ENCODE results near the gene MARK2.

The MARK2 gene

DNA sequence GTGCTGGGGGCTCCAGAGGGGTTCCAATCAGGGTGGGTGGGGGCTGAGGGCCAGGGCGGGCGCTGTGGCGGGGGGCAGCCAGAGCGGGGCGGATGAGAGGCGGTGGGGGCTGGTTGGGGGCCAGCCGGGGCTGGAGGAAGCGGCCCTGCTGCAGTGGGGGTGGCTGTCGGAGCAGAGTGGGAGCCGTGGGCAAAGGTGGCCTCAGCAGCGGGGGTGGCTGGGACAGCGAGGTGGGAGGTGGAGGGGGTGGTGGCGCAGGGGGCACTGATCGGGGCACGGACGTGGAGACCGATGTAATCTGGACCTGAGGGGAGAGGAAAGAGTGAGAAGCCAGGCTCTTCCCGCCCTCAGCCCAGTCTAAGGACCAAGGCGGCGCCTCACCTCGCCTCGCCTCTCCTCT is 73.0 kb downstream of the MARK2 start:
- DNase-seq: no peak

DNA sequence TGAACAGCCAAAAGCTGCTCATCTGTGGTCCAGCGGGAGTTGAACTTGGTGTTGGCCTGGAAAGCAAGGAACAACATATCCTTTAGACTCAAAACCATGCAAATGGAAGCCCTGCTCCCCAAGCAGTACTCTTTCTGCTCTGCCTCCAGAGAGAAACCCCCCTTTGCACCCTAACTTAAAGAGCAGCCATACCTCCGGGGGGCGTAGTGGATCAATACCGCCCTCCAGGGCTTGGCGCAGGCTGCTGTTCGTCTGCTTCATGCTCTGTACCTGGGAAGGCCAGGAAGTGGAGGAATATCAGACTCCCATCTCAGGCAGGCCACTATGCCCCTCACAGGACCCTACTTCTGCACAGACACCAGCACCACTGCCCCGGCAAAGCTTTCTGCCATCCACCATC is 73.8 kb downstream of the MARK2 start:
- no peak for DNase-seq

DNA sequence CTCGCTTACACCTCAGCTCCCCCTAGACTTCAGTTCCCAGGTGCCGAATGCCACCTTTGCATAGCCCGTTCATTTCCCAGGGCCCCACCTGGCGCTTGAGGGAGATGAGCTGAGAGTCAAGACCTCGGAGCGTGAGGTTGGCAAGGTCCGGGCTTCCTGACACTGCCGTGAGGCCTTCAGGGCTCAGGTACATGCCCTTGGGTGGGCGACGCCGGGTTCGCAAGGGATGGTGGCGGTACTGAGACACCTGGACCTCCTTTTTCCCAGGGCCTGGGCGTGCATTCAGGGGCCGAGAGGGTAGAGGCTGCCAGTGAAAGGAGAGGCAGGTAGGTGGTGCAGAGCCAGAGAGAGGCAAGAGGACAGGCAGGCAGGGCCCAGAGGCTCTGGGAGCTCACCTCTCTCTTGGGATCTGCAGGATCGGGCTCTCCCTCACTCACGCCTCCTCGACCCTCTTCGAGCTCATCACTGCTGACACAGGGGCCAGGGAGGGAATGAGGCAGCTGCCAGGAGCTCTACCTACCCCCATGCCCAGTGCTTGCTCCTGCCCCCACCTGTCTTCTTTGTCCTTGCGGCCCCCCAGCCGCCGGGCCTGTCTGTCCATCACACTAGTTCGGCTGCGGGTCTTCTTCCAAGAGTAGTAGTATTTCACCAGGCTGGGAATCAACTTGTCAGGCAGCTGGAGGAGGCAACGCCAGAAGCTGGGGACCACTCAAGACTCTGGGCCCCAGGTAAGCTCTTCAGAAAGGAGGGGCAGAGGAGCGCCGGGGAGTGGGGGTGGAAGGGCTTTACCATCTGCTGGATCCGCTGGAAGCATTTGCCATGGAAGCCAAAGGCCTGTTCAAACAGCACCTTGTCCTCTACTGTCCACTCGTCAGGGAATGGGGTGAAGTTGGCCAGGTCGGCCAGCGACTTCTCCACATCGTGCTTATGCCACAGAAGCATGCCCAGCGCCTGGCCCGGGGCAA is 75.2 kb downstream of the MARK2 start:
- DNase-seq: no peak

DNA sequence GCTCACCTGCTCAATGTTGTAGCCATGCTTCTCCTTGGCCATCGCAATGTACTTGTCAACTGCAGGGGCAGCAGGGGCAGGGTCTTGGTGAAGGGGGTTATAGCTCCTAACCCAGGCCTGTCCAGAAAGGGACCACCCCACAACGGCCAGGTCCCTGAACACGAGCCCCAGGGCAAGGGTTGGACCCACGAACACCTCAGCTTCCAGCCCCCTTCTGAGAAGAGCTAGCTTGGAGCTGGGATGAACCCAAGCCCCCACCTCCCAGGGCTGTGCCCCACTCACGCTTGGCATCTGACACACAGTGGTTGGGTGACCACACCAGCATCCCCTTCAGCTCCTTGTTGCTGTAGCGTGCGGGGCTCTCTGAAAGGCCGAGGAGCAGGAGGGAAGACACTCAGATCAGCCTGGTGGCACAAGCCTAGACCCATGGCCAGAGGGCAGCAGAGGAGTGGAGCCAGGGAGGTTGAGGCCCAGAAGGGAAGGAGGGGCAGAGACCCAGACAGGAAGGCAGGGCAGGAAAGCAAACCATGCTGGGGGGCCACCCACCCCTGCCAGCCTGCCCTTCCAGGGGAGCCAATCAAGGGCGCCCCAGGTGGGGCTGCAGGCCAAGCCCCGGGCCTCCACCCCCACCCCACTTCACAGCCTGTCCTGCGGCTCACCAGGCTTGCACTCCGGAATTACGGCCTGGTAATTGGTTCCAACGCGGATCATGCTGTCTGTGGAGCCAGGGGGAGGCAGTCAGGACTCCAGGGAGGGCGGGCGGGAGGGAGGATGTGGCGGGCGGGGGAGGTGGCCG is 76.2 kb downstream of the MARK2 start:
- DNase-seq: no peak

DNA sequence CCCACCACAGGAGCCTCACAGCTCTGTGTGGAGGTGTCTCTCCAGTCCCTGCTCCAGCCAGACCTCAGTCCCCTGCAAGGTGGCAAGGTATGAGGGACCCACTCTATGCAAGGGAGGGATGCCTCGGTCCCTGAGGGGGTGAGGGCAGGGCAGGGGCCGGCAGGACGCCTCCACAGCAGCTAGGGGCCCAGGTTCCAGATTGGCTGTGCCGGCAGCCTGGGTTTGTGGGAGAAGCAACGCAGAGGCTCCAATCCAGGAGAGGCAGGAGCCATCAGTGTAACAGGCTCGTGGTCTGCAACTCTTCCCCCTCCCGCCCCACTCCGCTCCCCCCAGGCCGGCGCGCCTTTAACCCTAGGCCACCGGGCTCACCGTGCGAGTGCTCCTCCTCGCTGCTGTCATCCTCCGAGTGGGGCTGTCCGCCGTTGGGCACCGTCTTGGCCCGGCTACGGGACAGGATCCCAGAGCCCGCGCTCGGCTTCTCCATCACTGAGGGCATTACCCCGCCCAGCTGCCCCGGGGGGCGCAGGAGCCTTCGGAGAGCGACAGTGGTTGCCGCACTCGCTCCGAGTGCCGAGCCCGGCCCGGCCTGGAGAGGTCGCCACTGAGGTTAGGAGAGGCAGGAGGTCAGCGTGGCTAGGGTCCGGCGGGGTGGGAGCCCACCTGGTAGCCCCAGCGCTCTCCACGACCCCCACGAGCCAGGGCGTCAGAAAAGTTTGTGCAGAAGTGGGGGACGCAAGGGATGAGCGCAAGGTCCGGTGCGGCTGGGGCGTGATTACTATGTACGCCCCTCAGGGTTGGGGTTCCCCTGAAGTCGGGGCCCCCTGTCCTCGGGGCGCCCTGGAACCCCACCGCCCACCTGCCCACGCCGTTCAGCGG is 77.3 kb downstream of the MARK2 start:
- DNase-seq: peak; percentile 33

DNA sequence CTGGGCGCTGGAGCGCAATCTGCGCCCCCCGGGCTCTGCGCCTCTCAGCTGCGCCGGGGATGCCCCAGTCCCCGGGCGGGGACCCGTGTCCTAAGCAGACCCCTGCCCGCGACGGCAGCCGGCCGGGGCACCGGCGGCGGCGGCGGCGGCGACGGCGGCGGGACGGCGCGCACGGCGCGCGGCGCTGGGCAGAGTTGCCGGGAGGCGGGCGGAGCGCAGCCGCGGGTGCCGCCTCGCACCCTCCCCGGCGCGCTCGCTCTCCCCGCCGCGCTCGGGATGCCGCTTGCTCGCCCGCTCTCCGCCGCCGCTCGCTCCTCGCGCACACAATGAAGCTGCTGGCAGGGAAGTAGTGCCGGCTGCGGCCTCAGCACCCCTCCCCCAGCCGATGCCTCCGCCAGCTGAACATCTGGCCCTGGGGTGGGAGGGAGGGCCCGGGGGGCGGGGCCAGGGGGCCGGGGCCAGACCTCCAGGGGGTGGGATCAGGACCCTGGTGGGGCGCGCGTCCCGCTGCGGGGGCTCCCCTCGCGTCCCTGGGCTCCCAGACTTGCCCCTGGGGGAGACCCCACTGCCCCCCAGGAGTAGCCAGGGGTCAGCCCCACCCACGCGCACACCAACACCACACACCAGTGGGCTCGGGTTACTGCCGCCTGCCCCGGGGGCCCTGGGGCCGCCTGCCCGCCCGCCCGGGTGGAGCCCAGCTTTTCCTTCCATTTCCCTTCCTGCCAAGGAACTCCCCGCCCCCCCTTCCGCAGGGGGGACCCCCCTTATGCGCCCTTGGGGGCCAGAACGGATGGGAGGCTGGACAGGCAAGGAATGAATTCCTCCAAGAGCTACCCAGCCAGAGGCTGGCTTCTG is 78.2 kb downstream of the MARK2 start, which contains the start of gene RCOR2:
RCOR2 (minus strand) TSS at position 328 of the 855 bp plus-strand sequence. CDS start 708 bp downstream, outside the sequence.
- DNase-seq: peak; percentile 59

DNA sequence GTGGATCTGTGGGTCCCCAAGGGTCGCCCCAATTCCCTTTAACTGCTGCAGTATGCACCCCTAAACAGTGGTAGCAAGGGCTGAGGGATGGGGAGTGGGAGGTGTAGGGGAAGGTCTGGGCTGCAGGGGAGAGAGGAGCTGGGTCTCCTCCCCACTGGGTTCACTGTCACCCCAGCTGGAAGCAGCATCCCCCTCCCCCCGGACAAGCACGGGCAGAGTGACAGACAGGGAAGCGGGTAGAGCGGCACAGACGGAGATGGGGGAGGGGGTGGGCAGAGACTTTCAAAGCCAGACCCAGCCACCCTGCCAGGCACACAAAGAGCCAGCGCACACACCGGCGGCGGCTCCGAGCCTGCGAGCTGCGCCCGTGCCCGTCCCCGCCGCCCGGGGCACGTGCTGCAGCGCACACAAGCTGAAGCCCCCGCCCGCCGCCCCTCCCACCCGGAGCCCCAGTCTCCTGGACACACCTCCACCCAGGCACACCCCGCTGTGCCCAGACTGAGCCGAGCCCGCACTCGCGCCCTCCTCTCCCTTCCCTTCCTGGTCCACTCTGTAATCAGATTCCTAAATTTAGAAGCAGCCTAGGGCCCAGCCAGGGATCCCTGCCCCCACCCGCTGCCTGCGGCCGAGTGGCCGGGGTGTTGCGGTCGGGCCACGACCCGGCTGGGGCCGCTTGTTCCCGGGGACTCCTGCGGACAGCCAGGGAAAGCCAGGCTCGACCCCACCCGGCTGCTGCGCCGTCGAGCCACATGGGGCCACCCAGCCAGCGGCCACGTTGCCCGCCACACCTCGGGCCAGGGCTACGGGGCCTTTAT is 79.0 kb downstream of the MARK2 start:
- DNase-seq: peak; percentile 35

DNA sequence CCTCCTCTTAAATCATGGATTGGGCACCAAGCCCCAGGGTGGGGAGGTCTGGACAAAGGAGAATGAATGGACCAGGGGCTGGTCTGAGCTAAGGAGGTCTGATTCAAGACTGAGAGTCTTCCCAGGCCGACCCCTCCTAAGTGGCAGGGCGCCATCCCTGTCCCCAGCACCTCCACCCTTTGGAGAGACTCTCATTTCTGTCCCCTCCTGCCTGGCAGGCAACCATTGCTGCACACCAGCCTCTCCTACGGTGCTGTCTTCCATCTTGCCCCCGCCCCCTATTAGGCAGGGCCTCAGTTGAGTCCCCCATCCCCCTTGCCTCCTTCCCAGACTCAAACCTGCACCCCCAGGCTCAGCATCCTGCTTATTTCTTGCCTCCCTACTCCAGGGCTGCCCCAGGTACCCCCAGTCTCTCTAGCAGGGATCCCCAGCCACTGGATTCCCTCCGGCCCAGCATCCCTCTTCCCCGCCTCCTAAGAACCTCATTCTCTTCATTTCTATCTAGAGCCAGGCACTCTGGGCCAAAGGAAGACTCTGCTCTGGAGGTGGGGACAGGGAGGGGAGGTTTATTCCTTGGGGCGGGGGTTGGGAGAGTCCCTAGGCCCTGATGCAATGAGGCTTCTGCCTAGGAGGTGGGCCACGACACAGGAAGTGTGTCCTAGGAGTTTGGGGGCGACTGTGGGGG is 79.7 kb downstream of the MARK2 start:
- no peak for DNase-seq

DNA sequence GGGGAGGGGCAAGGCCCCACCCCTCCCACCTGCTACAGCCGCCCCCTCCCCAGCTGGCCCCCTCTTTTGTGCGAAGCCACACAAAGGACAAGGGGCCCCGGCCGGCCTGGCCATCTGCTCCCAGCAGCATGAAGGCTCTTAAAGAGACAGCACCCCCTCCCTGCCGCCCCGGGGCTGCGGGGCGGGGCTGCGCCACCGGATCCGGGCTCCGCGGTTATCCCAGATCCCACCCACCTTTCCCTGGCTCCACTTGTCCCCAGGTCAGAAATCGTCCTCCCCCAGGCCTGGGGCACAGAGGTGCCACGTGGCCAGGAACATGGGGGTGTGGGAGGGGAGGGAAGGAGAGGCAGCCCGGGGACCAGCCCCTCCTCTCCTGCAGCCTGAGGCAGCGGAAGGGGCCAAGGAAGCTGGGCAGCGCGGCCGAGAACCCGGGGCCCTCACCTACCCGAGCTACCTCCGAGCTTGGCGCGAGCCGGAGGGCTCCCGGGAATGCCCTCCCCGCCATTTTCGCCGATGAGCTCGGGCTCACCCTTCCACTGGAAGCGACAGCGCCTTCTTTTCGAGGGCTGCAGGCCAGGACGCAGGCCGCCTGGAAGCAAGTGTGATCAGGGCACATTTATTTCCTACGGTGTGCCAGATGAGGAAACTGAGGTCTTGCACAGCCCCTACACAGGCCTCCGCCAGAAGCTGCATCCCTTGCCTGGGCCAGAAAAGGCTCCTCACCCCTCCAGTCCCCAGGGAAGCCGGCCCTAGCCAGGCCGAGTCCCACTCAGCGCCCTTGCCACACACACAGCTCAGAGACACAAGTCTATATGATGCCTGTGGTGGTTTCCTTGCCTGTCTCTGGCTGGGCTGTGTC is 80.6 kb downstream of the MARK2 start:
- no peak for DNase-seq

DNA sequence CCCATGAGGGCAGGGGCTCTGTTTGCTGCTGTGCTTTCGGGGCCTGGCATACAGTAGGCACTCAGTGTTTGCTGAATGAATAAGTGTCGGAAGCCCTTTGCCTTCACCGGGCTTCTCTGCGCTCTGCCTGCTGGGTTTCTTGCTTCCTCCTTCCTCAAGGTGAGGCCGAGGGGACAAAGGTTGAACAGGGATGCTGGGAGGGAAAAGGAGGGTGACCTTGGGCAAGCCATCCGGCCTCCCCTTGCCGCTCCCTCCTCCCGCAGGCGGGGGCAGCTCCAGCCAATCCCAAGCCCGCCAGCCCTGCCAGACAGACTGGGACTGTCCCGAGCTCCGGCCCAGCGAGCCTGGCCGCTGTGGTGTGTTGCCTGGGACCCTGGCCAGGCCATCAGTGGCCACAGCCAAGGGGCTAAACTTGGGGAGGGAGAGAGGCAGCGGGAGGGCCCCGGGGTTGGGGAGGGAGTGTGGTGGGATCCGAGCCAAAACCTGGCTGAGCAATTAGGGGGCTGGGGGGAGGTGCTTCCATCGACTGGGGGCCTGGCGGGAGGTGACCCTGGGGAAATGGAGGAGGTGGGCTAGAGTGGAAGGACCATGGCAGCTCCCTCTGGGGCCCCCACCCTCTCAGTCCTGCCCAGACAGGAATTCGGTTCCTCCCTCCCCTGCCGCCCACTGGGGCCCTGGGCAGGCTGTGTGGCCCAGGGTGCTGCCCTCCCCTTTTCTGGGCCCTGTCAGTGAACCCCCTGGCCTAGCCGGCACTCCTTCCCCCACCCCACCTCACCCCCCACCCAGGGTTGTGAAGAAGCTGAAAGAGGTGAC is 81.4 kb downstream of the MARK2 start:
- no peak for DNase-seq

DNA sequence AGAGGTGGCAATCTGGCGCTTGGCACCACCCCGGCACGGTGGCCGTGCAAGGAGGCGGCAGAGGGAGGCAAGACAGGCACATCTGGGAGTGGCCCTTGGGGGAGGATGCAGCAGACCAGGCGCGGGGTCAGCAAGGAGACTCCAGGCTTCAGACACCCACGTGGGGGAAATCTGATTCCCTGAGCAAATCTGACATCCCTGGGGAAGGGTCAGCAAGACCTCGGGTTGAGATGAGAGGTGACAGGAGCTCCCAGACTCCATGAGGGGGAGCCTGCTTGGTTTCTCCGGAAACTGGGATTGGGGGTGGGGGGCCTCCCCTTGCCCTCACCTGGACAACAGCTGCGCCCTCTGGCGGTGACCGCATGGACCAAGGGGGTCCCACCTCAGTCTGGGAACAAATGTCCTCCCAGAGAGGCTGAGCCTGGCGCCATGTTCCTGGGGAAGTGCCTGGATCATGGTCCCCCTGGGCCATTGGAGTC is 82.1 kb downstream of the MARK2 start:
- no peak for DNase-seq

DNA sequence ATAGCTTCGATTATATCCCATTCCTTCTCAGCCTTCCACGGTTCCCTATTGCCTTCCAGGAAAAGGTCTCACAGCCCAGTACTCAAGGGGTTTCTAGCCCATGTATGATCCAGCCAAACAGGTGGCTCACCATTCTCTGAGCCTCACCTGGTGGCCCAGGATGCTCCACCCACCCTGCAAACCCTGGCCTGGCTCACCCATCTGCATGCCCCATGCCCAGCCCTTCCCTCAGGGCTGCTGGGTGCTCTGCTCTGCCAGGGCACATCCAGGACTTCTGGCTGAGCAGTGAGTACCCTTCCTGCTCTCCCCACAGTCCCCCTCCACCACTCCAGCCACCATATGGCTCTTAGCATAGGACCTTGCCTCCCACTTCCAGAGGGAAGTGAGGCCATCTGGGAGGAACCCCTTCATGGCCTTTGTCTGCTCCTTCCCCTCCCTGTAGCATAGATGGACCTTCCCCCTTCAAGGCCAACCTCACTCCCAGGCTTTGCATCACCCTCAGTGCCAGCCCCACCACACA is 83.8 kb downstream of the MARK2 start:
- no peak for DNase-seq

DNA sequence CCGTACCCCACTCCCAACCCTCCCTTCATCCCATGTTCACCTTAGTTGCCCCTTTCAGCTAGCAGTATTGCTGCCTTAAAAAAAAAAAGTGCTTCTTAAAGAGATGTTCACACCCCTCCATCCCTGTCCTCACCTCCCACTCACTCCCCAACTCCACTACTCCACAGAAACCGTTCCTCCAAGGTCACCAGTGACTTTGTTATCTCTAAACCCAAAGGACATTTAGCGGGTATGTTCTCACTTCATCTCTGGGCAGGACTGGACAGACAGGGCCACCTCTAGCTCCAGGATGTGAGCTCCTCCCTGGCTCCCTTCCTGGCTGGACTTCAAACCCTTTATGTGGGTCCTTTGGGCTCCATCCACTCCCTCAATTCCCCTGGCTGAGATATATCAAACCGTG is 84.4 kb downstream of the MARK2 start:
- DNase-seq: no peak

DNA sequence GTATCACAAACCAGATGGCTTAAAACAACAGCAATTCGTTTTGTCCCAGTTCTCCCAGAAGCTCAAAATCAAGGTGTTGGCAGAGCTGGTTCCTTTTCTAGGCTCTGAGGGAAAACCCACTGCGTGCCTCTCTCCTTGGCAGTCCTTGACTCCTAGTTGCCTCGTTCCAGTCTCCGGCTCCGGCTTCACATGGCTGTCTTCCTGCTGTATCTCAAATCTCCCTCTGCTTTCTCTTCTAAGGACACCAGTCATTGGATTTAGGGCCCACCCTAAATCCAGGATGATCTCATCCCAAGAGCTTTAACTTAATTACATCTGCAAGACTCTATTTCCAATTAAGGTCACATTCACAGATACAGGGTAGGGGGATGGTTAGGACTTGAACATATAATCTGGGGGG is 90.7 kb downstream of the MARK2 start:
- no peak for DNase-seq

DNA sequence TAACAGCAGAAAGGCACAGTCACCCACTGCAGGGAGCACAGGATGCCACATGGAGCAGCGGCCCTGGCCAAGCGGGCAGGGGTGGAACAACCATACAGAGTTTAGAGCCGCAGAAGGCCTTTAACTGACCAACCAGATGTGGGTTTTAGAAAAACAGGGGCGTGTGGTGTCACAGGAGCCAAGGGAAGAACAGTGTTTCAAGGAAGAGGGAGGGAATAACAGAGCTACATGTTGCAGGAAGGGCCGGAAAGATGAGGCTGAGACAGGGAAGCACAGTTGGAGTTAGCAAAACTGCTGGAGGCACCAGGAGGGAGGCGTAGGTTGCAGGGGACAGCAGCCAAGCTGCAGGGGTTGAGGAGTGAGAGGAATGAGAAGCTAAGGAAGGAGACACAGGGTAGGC is 92.1 kb downstream of the MARK2 start:
- DNase-seq: no peak

DNA sequence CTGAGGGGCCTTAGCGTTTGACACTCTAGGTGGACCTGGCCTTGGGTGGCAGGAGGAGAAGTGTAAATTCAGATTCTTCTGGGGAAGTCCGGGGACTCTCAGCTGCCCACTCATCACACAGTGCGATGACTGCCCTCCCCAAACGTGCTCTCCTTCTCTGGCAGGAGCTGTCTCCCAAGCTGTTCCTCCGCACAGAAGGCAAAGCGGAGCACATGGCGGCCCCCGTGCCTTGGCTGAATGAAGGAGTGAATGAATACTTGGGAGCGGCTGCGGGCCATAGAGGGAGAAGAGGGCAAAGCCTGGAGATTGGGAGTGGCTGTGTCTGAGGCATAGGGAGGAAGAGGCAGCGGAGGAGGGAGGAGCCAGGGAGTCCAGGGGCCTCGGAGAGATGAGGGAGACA is 93.0 kb downstream of the MARK2 start:
- DNase-seq: no peak

DNA sequence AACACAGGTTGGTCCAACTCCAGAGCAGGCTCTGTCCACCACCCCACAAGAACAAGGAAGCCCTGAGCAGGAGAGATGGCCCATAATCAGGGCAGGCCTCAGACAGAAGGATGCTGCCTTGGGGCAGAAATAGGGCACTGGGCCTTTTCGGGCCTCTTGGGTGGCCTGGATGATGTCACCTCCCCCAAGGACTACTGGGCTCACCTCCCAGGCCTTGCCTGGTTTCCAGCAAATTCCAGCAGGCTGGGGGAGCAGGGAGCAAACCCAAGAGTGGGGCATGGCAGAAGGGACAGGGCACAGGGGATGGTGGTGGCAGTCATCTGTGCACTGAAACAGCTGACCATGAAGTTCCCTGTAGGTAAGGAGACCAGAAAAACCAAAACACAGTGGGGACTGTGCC is 94.5 kb downstream of the MARK2 start:
- no peak for DNase-seq

Data from activated CD4-positive, alpha-beta T cell treated with anti-CD3 and anti-CD28 coated beads, Interleukin-2, amount 50 U/mL, for 1 hour (primary cell).